ENCODE measurements around the gene NRDC.

The NRDC gene

DNA sequence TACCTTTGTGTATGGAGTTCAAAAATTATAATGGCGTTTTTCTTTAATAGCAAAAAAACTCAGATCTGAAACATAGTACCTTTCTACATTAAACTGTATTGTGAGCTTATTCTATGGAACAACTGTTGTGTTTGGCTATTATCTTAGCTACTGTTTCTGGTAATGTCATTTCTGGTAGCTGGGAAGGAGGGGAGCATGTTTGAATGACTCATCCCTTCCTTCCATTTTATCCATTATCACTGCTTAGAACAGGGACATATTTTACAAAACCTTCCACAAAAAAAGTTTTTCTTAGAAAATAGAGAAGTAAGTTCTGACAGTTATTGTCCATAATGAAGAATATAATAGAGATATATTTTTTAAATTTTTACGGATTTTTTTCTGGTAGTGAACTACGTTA, 128.3 kb downstream of the NRDC start:
- DNase-seq (ENCODE audit: low read depth): no peak
- H3K4me3 ChIP-seq (ENCODE audit: low read length): no peak overlapping the region
- TF ChIP-seq, protein P1, sequence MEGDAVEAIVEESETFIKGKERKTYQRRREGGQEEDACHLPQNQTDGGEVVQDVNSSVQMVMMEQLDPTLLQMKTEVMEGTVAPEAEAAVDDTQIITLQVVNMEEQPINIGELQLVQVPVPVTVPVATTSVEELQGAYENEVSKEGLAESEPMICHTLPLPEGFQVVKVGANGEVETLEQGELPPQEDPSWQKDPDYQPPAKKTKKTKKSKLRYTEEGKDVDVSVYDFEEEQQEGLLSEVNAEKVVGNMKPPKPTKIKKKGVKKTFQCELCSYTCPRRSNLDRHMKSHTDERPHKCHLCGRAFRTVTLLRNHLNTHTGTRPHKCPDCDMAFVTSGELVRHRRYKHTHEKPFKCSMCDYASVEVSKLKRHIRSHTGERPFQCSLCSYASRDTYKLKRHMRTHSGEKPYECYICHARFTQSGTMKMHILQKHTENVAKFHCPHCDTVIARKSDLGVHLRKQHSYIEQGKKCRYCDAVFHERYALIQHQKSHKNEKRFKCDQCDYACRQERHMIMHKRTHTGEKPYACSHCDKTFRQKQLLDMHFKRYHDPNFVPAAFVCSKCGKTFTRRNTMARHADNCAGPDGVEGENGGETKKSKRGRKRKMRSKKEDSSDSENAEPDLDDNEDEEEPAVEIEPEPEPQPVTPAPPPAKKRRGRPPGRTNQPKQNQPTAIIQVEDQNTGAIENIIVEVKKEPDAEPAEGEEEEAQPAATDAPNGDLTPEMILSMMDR (IDR thresholded peaks at IDR 0.05; ENCODE audit: insufficient read depth, low read depth, low read length, missing control alignments): no peak

DNA sequence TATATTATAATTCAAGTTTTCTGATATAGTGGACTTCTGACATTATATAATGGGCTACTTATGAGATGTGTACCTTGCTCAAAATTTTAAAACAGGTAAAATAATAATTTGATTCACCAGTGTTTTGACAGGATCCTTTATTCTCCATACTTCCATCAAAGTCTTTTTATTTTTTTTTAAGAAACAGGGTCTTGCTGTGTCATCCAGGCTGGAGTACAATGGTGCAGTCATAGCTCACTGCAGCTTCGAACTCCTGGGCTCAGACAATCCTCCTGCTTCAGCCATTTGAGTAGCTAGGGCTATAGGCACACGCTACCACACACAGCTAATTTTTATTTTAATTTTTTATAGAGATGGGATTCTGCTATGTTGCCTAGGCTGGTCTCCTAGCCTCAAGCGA, 129.4 kb downstream of the NRDC start:
- DNase-seq (ENCODE audit: low read depth): no peak
- no peak overlapping the region for H3K4me3 ChIP-seq (ENCODE audit: low read length)
- TF ChIP-seq, protein P1 (IDR thresholded peaks at IDR 0.05; ENCODE audit: insufficient read depth, low read depth, low read length, missing control alignments): no peak

DNA sequence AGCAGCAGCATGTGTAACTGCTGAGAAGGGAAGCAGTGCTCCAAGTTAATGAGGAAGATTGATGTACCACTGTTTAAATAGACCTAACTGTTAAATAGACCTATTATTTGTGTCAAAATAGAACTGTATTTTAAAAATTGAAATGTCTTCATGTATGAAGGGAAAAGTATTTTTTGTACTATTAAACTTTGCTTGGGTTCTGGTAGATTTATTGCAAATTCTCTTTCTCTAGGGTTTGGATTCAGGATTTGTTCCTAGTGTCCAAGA, 133.3 kb downstream of the NRDC start:
- no peak overlapping the region for H3K4me3 ChIP-seq (ENCODE audit: low read length)
- no peak for DNase-seq (ENCODE audit: low read depth)
- TF ChIP-seq, protein P1 (IDR thresholded peaks at IDR 0.05; ENCODE audit: insufficient read depth, low read depth, low read length, missing control alignments): no peak

DNA sequence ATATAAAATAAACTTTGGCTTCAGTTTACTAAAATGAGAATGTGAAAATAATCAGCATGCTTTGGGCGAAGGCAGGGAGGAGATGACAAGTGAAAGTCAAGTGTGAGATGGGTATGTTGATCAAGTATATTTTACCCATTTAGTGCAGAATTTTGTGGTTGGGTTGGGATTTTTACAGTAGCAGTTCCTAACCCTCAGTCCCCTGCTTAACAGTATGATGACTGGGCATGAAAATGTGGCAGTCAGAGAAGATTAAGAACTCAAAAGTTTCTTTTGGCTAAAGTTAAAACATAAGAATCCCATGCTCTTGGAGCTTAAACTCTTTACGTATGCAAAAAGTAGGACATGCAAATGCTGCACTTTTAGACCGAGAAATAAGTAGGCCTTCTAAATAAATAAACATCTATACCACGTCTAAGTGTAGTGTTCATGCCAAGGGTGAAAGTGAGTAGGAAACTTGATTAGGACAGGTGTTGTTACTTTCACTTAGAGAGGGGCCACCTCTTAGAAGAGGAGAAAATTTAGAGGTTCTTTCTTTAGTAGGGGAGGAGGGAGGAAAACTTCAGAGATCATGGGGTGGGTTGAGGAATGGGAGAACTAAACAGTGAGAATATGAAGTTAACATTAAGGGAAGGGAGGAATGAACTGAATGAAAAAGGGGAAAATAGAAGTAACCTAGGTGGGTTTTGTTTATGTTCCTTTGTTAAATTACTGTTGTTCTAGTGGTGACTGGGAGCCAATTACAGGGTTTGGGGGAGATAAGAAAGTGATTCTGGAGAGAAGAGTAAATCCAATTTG, 133.8 kb downstream of the NRDC start:
- no peak for DNase-seq (ENCODE audit: low read depth)
- TF ChIP-seq, protein P1 (IDR thresholded peaks at IDR 0.05; ENCODE audit: insufficient read depth, low read depth, low read length, missing control alignments): no peak
- H3K4me3 ChIP-seq (ENCODE audit: low read length): no peak overlapping the region

DNA sequence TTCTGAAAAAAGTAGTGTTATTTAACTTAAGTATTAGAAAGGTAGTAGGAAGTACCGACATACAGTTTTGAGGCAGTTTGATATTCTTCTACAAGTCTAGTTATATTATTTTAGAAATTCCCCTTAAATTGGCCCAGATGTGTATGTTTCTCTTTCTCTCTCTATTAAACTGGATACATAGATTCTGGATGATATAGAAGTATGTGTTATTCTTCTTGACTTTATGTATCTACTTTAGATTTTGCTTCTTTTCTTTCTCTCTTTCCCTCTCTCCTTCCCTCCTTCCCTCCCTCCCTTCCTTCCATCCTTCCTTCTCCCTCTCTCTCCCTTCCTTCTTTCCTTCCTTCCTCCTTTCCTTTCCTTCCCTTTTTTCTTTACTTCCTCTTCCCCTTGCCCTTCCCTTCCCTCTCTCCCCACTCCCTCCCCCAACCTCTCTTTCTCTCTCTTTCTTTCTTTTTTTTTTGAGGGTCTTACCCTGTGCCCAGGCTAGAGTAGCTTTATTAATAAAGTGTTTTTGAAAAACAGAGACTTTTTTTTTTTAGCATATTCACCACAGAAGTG, 137.3 kb downstream of the NRDC start:
- no peak for DNase-seq (ENCODE audit: low read depth)
- TF ChIP-seq, protein P1 (IDR thresholded peaks at IDR 0.05; ENCODE audit: insufficient read depth, low read depth, low read length, missing control alignments): no peak

DNA sequence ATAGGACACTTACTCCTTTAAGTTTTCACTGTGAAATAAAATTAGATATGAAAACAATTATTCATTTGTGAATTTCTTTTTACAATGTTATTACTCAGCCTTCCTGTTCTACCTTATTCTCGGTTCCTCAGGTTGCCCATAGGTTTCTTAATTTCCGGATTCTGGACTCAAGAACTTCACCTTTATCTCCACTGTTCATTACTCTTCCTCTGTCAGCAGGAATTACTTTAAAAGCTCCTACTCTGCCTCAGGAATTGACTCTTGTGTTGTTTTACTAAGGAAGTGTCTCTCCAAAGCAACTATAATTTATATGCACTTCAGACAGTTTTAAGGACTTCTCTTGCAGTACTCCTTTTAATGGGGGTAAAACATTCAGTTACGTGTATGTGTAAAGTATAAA, 137.9 kb downstream of the NRDC start:
- no peak overlapping the region for H3K4me3 ChIP-seq (ENCODE audit: low read length)
- DNase-seq (ENCODE audit: low read depth): no peak
- TF ChIP-seq, protein P1 (IDR thresholded peaks at IDR 0.05; ENCODE audit: insufficient read depth, low read depth, low read length, missing control alignments): no peak

More for the DNA sequence above, 137.3 kb downstream of the NRDC start:
- H3K4me3 ChIP-seq (ENCODE audit: low read length): no peak overlapping the region

Measured in epithelial cell of esophagus (primary cell).